Measurements from ENCODE around the gene HUWE1.

DNA sequence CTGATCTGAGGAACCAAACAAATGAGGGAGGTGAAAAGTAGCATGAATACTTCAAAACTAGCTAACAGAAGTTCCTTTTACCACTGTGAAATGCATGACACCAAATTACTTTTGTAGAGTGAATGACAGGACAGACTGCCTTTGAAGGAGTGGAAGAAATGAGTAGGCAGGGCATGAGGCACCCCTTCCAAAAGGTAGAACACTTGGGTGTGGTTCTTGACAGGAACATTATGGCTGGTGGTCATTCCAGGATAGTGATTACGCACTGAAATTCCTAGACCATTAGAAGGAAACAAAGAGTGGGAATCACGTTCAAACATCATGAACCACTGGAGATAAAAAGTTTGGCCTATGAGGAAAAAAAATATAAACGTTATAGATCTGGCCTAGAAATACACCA, 4.9 kb downstream of the HUWE1 start:
- TF ChIP-seq, protein P1, sequence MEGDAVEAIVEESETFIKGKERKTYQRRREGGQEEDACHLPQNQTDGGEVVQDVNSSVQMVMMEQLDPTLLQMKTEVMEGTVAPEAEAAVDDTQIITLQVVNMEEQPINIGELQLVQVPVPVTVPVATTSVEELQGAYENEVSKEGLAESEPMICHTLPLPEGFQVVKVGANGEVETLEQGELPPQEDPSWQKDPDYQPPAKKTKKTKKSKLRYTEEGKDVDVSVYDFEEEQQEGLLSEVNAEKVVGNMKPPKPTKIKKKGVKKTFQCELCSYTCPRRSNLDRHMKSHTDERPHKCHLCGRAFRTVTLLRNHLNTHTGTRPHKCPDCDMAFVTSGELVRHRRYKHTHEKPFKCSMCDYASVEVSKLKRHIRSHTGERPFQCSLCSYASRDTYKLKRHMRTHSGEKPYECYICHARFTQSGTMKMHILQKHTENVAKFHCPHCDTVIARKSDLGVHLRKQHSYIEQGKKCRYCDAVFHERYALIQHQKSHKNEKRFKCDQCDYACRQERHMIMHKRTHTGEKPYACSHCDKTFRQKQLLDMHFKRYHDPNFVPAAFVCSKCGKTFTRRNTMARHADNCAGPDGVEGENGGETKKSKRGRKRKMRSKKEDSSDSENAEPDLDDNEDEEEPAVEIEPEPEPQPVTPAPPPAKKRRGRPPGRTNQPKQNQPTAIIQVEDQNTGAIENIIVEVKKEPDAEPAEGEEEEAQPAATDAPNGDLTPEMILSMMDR (IDR thresholded peaks at IDR 0.05 in 8 of 11, conservative IDR thresholded peaks at IDR 0.05 in 3 of 11), result no peak
- TF ChIP-seq POLR2A (IDR thresholded peaks at IDR 0.05) (no peak), POLR2AphosphoS5 (IDR thresholded peaks at IDR 0.05) (no peak)
